Colonic mucosa (tissue), 4 donors: ENCODE data around the gene CCDC158. TPM values are rescaled to one million over a fixed set of nuclear protein-coding genes. Genes with fewer than 3 reads are reported as not detected.

Source experiments
- DNase-seq: peaks from one replicate; pipeline ENCODE4 v3.0.0-alpha.2; 2020
- H3K27ac ChIP-seq: fragments of 200-600 bp; one replicate; pipeline ENCODE4 v1.8.0; 2021
- H3K27me3 ChIP-seq: fragments of 200-600 bp; one replicate; pipeline ENCODE4 v1.8.0; 2021
- H3K36me3 ChIP-seq: fragments of 200-600 bp; one replicate; pipeline ENCODE4 v1.8.0; 2021
- H3K4me1 ChIP-seq: fragments of 200-600 bp; one replicate; pipeline ENCODE4 v1.8.0; 2021; ENCODE audit warnings: mild to moderate bottlenecking
- H3K4me3 ChIP-seq: fragments of 200-600 bp; one replicate; pipeline ENCODE4 v1.8.0; 2021
- H3K9ac ChIP-seq, 2 donors: one replicate each; pipeline ENCODE4 v1.7.0; 2013; ENCODE audit warnings: control low read depth in 2 of 2, low read depth in 2 of 2, low read length in 2 of 2
- H3K9me3 ChIP-seq: fragments of 200-600 bp; one replicate; pipeline ENCODE4 v1.8.0; 2021
- intact Hi-C: fragments of 100-400 bp; cut with DNase I; formaldehyde crosslinking; loops from one replicate; pipeline ENCODE4 v1.14.1; 2022
- total RNA-seq, 2 donors: library from RNA; stranded (reverse); fragmentation: NEBNext Ultra II Directional in 1 of 2; extraction: Animal tissue kit (Norgen Biotek cat#: 25700) in 1 of 2; gene quantifications; one replicate each; pipeline ENCODE4 v1.2.1, GENCODE V29; 2021
- TF ChIP-seq, protein P1 (sequence below): fragments of 200-600 bp; IDR thresholded peaks from one replicate; pipeline ENCODE4 v1.8.0; 2022; ENCODE audit warnings: antibody characterized with exemption, mild to moderate bottlenecking
- donor health status: healthy.
- donor health status: DM: no; HTN: no; CAD: no.
- donor health status: DM: no; HTN: no; CAD: no.

The CCDC158 gene
- total RNA-seq, 2 donors from 2014 or later: not detected

DNA sequence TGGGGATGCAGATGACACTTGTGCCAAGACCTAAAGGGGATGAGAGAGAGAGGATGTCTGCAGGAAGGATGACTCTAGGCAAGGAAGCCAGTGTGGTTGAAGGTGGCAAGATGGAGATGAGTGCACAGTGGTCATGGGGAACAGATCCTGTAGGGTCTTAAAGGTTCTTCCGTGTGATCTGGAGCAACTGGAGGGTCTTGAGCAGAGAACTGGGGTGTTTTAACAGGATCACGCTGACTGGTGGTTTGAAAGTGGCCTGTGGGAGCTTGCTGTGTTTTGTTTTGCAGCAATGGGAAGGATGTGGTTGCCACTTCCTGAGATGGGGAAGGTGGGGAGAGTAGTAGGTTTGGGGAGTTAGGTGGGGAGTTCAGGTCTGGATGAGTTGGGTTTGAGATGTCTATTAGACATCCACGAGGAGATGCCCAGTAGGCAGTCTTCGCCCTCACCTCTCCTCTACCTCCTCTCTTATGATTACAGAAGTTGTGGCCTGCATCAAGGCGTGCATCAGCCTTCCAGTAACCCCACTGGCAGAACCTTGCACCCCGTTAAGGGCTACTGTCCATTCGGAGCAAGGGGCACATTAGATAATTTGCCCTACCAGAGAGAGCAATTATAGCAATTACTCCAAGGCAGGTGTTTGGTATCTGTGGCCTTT lies 115.8 kb downstream of the CCDC158 start:
- Histone ChIP-seq H3K27ac (peak overlapping the region; percentile 86), H3K27me3 (no peaks in the 10 kb centered on the region), H3K9ac (peak overlapping the region in 1 of 2 donors; percentile 99), H3K9me3 (no peaks in the 10 kb centered on the region), H3K4me3 (peak overlapping the region; percentile 74), H3K36me3 (no peaks in the 10 kb centered on the region), H3K4me1 (peaks cover 3% of the 10 kb centered on the region)
- TF ChIP-seq, protein P1, sequence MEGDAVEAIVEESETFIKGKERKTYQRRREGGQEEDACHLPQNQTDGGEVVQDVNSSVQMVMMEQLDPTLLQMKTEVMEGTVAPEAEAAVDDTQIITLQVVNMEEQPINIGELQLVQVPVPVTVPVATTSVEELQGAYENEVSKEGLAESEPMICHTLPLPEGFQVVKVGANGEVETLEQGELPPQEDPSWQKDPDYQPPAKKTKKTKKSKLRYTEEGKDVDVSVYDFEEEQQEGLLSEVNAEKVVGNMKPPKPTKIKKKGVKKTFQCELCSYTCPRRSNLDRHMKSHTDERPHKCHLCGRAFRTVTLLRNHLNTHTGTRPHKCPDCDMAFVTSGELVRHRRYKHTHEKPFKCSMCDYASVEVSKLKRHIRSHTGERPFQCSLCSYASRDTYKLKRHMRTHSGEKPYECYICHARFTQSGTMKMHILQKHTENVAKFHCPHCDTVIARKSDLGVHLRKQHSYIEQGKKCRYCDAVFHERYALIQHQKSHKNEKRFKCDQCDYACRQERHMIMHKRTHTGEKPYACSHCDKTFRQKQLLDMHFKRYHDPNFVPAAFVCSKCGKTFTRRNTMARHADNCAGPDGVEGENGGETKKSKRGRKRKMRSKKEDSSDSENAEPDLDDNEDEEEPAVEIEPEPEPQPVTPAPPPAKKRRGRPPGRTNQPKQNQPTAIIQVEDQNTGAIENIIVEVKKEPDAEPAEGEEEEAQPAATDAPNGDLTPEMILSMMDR: no peak
- no peak for DNase-seq
- intact Hi-C loops: loop anchor here (5.0 kb wide), 2 partner anchors 53 to 72 kb away; partner anchors contain the start of gene FAM47E

DNA sequence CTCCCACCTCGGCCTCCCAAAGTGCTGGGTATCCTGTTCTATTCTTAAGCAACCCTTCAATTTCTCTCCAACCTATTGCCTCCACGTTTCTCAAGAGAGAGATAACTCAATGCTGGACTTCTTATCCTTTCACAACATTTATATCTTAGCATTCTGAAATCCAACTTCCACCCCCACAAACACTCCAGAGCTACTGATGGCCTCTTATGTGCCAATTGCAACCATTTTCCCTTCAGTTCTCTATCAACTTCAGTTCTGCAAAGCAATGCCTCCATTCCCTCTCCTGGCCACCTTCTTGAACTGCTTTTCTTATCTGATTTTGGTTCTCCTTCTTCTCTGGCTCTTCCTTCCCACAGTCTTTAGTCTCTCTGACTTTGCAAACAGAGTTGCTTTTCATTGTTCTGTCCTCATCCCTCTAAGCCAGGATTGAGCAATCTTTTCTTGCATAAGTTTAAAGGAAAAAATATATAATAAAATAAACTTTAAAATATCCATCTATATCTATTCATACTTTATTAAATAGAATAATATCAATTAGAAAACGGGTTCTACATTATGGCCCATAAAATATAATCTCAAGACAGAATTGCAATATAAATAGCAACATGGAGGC lies 118.0 kb downstream of the CCDC158 start:
- Histone ChIP-seq H3K9me3 (no peaks in the 10 kb centered on the region), H3K4me3 (no peak overlapping the region), H3K4me1 (peaks cover 3% of the 10 kb centered on the region), H3K36me3 (no peaks in the 10 kb centered on the region), H3K9ac (no peak overlapping the region), H3K27ac (no peak overlapping the region), H3K27me3 (no peaks in the 10 kb centered on the region)
- DNase-seq: no peak
- intact Hi-C loops: no loop called here
- TF ChIP-seq, protein P1: no peak

DNA sequence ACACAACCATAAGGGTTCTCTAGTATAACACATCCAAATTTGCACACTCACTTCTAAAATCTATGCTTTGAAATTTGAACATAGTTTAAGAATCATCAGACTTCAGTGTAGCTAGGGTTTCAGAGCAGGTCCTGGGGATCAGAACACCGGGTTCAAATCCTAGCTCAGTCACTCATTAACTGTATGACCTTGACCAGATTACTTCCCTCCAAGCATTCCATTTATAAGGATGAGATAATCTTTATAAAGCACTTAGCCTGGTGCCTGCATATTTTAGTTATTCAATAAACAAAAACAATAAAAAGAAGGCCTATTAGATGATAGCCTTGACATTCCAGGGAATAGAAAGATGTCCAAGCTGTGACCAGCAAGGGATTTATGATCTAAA lies 119.2 kb downstream of the CCDC158 start:
- TF ChIP-seq, protein P1: no peak
- H3K36me3 ChIP-seq: no peaks in the 10 kb centered on the region
- H3K9me3 ChIP-seq: no peaks in the 10 kb centered on the region
- no peak overlapping the region for H3K9ac ChIP-seq
- H3K27me3 ChIP-seq: no peaks in the 10 kb centered on the region
- peak overlapping the region; percentile 15 for H3K27ac ChIP-seq
- peaks cover 3% of the 10 kb centered on the region for H3K4me1 ChIP-seq
- no peak overlapping the region for H3K4me3 ChIP-seq
- no peak for DNase-seq
- intact Hi-C loops: no loop called here

DNA sequence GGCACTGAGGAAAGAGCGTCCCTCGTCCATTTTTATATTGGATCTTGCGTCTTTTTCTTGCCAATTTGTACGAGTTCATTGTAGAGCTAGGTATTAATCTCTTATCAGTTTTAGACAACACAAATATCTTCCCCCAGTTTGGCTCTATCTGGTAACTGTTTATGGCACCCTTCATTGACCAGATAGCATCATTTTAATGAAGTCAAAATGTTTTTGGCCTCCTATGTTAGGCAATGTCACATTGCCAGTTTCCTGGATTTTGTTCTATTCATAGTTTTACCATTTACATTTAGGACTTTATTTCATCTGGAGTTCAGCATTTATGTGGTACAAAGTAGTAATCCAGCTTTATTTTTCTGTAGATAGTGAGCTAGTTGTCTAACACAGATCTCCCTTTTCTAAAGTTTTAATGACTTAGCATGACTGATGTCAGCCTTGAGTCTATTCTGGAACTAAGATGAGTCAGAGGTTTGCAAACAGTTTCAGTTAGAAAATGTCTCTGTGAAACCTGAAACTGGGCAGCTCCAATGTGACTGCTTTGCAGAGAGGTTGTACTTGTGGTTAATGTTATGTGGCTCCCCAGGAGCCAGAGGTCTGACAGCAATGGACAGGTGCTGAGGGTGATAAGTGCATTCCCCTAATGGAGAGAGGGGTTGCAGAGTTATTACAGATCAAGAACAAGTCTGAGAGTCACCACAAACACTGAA lies 119.7 kb downstream of the CCDC158 start:
- no peaks in the 10 kb centered on the region for H3K36me3 ChIP-seq
- H3K4me1 ChIP-seq: peaks cover 3% of the 10 kb centered on the region
- H3K27me3 ChIP-seq: no peaks in the 10 kb centered on the region
- no peaks in the 10 kb centered on the region for H3K9me3 ChIP-seq
- H3K27ac ChIP-seq: peak overlapping the region; percentile 15
- DNase-seq: no peak
- no peak overlapping the region for H3K4me3 ChIP-seq
- intact Hi-C loops: no loop called here
- TF ChIP-seq, protein P1: no peak
- H3K9ac ChIP-seq: no peak overlapping the region

DNA sequence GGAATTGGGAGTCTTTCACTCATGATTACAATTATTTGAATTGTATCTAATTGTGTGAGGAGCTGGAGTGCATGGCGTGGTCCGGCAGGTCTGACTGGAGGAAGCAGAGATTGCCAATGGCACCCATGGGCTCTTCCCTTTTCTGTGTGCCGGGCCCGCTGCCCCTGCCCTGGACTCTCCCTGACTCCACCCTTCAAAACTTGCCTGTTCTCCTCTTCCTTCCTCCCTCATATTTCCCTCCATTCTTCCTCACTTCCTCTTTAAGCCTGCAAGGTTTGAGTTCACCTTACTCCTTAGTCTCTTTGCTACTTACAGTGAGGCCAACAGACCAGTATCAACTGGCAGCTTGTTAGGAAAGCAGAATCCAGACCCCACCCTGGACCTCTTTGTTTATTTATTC lies 120.9 kb downstream of the CCDC158 start:
- Histone ChIP-seq H3K27me3 (no peaks in the 10 kb centered on the region), H3K4me3 (no peak overlapping the region), H3K27ac (no peak overlapping the region), H3K36me3 (no peaks in the 10 kb centered on the region), H3K9ac (no peak overlapping the region), H3K4me1 (peaks cover 3% of the 10 kb centered on the region), H3K9me3 (no peaks in the 10 kb centered on the region)
- TF ChIP-seq, protein P1: no peak
- DNase-seq: no peak
- intact Hi-C loops: no loop called here
